SJCRH30 (cell line): Measurements from ENCODE around the gene SLC13A4. TPM values are rescaled to one million over a fixed set of nuclear protein-coding genes. Genes with fewer than 3 reads are reported as not detected.
"Not testable (repeated sequence)": the region's sequence is repeated elsewhere in the genome, so short reads cannot be mapped to it uniquely, and the experiment has no call there.

Source experiments
- DNase-seq, 2 experiments: peaks; one replicate each; pipeline ENCODE4 v3.0.0-alpha.2; 2015 to 2020
- H3K27ac ChIP-seq: fragments of 250-450 bp; sonication (Bioruptor Pico); 2 replicates; pipeline ENCODE4 v1.5.1; 2020; ENCODE audit warnings: mild to moderate bottlenecking, moderate library complexity
- H3K27me3 ChIP-seq: fragments of 250-450 bp; sonication (Bioruptor Pico); 2 replicates; pipeline ENCODE4 v1.5.1; 2020; ENCODE audit warnings: mild to moderate bottlenecking, moderate library complexity
- H3K36me3 ChIP-seq: fragments of 250-450 bp; sonication (Bioruptor Pico); 2 replicates; pipeline ENCODE4 v1.5.1; 2020; ENCODE audit warnings: mild to moderate bottlenecking, moderate library complexity
- H3K4me1 ChIP-seq: fragments of 250-450 bp; sonication (Bioruptor Pico); 2 replicates; pipeline ENCODE4 v1.5.1; 2020; ENCODE audit warnings: mild to moderate bottlenecking, moderate library complexity
- H3K4me3 ChIP-seq: fragments of 250-450 bp; sonication (Bioruptor Pico); 2 replicates; pipeline ENCODE4 v1.5.1; 2020; ENCODE audit warnings: mild to moderate bottlenecking, moderate library complexity
- H3K9me3 ChIP-seq: fragments of 250-450 bp; sonication (Bioruptor Pico); replicated peaks from 2 replicates; pipeline ENCODE4 v1.5.1; 2020; ENCODE audit warnings: mild to moderate bottlenecking, moderate library complexity
- total RNA-seq: library from RNA; depleted of rRNA; stranded (reverse); fragments of >200 nt; shearing (Covaris generic); gene quantifications from 2 replicates; pipeline ENCODE4 v1.2.3, GENCODE V29; 2014

The SLC13A4 gene
- total RNA-seq, 1 experiment from 2014 or later = 0.08 TPM

DNA sequence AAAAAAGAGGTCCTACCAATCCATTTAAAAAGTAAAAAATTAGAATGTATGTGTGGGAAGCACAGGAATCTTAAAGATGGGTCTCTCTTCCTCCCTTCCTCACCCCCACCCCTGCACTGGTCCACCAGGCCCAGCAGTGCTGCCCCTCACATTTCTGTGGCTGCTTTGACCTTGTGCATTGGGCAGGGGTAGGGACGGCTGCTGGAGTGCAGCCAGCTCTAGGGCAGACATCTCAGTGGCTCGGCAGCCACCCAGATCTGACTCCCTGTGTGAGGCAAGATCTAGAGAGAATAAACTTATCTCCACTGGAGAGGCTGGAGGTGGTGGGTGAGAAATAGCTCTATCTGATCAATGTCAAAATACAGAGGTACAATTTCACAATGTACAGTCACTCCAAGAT is 13.9 kb upstream of the SLC13A4 start:
- H3K9me3 ChIP-seq = no peaks in the 10 kb centered on the region
- H3K27me3 ChIP-seq = no peaks in the 10 kb centered on the region; the same call in 1 of the 2 replicates
- H3K4me3 ChIP-seq = no peak overlapping the region
- H3K4me1 ChIP-seq = no peaks in the 10 kb centered on the region
- no peak for DNase-seq
- no peak overlapping the region for H3K27ac ChIP-seq
- H3K36me3 ChIP-seq = no peaks in the 10 kb centered on the region

DNA sequence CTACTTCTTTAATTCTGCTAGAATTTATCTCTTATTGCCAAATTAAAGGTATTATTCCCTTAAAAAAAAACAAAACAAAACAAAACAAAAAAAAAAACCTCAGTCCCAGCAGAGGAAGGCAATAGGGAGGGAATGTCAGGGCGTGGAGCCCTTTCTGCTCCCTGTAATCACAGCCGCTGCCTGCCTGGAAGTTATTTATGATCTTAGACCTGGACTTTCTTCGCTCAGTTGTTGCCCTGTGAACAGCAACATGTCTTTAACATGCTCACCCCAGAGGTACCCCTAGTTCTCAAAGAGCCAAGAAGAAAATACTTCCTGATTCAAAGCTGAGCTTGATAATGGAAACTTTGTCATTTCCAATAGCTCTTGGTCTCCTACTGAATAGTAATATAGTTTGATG is 12.9 kb upstream of the SLC13A4 start:
- Histone ChIP-seq H3K27ac (no peak overlapping the region), H3K4me1 (no peaks in the 10 kb centered on the region), H3K4me3 (no peak overlapping the region), H3K9me3 (no peaks in the 10 kb centered on the region), H3K27me3 (no peaks in the 10 kb centered on the region; the same call in 1 of the 2 replicates), H3K36me3 (no peaks in the 10 kb centered on the region)
- DNase-seq = no peak

DNA sequence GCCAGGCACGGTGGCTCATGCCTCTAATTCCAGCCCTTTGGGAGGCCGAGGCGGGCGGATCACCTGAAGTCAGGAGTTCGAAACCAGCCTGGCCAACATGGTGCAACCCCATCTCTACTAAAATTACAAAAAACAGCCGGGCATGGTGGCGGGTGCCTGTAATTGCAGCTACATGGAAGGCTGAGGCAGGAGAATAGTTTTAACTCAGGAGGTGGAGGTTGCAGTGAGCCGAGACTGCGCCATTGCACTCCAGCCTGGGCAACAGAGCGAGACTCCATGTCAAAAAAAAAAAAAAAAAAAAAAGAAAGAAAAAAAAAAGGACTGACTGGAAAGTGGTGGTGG is 9.3 kb upstream of the SLC13A4 start:
- H3K27ac ChIP-seq, H3K4me3 ChIP-seq, H3K9me3 ChIP-seq, H3K36me3 ChIP-seq, DNase-seq, H3K4me1 ChIP-seq, H3K27me3 ChIP-seq: not testable (repeated sequence)

DNA sequence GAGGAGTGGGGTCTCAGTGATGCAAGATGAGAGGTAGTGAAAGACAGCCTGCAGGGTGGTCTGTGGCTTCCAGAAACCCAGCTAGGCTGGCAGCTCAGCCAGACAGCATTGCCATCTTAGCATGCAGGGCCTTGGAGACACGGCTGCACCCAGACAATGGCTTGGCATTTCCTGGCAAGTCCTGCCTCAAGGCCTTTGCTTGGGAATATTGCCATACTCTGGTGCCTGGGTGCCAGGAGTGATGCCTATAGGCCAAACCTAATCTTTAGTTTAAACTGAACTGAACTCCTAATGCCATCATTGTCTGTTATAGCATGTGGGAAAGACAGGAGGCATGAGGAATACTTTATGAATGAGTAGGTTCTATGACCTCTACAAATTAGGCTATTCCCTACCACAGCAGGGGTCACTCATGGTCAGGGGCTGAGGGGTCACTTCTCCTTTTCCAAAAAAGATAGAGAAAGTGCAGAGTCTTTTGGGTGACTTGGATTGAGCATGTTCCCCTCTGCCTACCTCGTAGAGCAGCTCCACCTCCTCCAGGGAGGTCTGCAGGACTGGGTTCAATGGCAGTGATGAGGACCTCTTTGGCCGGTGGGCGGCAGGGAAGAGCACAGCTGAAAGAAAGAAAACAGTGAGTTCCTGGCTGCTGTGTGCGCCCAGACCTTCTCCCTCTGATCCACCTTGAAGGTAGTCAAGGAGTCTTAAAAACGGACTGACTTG is 8.8 kb upstream of the SLC13A4 start:
- DNase-seq = no peak
- Histone ChIP-seq H3K27me3 (no peaks in the 10 kb centered on the region; the same call in 1 of the 2 replicates), H3K27ac (no peak overlapping the region), H3K36me3 (no peaks in the 10 kb centered on the region), H3K4me3 (no peak overlapping the region), H3K4me1 (no peaks in the 10 kb centered on the region), H3K9me3 (no peaks in the 10 kb centered on the region)

DNA sequence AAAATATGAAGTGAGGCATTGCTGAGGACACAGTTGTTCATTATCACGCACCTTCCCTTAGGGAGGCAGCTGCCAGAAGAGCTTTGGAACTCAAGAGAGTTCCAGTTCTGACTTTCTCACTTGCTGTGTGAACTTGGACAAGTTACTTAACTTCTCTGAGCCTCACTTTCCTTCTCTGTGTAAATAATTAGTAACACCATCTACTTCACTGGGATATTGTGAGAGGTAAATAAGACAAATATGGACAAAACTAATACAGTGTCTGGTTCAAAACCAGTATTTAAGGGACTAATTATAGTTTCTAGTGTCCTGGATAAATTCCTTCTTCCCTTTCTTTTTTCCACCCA is 6.3 kb upstream of the SLC13A4 start:
- Histone ChIP-seq H3K27ac (no peak overlapping the region), H3K4me3 (no peak overlapping the region), H3K9me3 (no peaks in the 10 kb centered on the region), H3K27me3 (no peaks in the 10 kb centered on the region; the same call in 1 of the 2 replicates), H3K36me3 (no peaks in the 10 kb centered on the region), H3K4me1 (peaks cover 3% of the 10 kb centered on the region)
- no peak for DNase-seq

DNA sequence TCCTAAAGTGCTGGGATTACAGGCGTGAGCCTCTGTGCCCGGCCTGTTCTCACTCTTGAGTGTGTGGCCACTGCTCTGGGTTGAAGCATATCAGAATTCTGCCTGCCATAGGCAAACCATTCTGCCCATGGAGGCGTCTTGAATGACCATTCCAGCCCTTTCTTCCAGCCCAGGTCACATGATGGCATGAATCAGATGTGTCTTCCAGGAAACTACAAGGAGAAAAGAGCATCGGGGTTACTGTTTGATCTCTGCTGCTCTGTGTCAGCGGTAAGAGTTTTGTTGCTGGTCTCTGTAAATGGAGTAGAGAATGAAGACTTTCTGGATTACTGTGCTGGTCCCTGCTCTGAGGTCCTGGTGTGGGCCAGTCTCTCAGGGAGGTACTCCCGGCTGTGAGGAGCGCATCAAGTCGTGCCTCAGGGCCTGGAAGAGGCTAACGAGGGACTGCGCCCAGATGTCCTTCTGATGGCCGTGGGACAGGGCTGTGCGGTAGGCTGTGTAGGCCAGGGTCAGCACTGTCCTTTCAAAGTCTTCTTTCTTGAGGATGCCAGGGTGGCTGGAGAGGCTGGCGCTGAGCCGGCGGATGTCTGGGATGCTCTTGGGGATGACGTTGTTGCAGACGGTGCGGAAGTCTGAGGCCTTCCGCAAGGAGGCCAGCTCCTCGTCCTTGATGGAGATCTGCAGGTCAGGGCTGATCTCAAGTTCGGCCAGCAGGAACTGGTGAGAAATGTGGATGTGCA is 5.8 kb upstream of the SLC13A4 start:
- H3K4me3 ChIP-seq = no peak overlapping the region
- no peaks in the 10 kb centered on the region for H3K9me3 ChIP-seq
- H3K36me3 ChIP-seq = no peaks in the 10 kb centered on the region
- no peaks in the 10 kb centered on the region; the same call in 1 of the 2 replicates for H3K27me3 ChIP-seq
- no peak overlapping the region for H3K27ac ChIP-seq
- DNase-seq = no peak
- H3K4me1 ChIP-seq = peaks cover 8% of the 10 kb centered on the region

DNA sequence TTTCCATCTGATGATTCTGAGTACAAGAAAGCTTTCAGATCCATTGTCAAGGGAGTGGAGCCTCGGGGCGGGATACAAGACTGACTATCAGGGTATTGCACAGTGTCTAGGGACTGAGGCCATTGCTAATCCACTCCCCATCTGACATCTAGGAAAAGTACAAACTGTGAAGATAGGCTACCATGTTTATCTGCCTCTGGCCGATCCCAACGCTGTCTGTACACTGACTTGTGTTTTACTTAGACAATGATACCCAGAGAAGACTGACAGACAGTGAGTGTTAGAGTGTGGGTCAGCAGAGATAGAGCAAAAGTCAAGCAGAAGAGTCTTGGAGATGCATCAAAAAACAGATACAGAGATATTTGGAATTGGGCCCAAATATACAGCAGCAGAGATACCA is 3.1 kb upstream of the SLC13A4 start:
- no peaks in the 10 kb centered on the region for H3K27me3 ChIP-seq
- no peak overlapping the region for H3K27ac ChIP-seq
- DNase-seq = no peak
- H3K4me1 ChIP-seq = peaks cover 9% of the 10 kb centered on the region
- H3K9me3 ChIP-seq = no peaks in the 10 kb centered on the region
- no peak overlapping the region for H3K4me3 ChIP-seq
- no peaks in the 10 kb centered on the region for H3K36me3 ChIP-seq

DNA sequence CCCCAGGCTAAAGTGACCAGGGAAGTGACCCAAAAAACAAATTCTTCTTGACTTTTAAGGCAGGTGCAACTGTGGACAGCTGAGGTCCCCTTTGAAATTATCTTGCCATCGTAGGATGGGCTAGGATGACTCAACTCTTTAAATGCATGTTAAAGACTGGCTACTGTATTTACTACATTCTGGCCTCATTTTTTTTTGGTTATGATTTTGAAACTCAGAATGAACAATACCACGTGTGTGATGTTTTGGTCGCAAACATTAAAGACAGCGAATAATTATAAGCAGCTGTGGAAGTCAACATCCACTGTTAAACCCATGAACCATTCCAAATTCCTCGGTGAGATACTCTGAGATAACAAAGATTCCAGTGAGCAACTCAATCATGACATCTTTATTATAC is 1.2 kb upstream of the SLC13A4 start:
- no peak for DNase-seq
- no peaks in the 10 kb centered on the region for H3K9me3 ChIP-seq
- no peaks in the 10 kb centered on the region for H3K36me3 ChIP-seq
- H3K4me1 ChIP-seq = peaks cover 9% of the 10 kb centered on the region
- no peak overlapping the region for H3K4me3 ChIP-seq
- H3K27me3 ChIP-seq = no peaks in the 10 kb centered on the region
- no peak overlapping the region for H3K27ac ChIP-seq

DNA sequence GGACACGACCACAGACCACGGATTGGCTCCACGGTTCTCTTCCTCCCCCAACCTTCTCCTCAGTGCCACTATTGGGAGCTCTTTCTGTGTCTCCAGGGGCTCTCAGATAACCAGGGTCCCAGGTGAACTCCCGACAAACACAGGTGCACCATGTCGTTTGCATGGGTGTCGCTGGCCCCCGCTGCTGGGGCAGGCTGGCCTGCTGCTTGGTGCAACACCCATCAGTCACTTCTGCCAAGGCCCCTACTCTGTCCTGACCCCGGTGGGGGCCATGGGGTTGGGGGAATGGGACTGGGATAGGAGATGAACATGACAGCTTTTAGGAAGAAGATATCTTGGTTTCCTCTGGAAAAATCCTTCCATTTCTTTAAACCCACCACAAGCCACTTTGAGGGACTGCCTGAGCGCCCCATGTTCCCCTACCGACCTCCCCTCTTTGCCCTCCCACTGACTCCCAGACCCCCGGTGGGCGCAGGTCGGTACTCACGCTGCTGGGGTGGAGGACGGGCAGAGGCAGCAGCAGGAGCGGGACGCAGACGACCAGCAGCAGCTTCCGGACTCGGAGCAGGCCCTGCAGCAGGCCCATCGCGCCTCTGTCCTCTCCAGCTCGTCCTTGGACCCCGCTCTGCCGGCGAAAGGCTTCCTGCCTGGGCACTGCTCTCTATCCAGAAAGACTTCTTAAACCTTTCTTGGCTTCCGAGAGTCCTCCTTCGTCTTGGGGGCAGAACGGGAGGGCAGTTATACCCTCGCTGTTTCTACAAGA is 894 bp downstream of the SLC13A4 start:
- H3K27me3 ChIP-seq = no peaks in the 10 kb centered on the region
- peaks cover 9% of the 10 kb centered on the region for H3K4me1 ChIP-seq
- H3K9me3 ChIP-seq = no peaks in the 10 kb centered on the region
- no peaks in the 10 kb centered on the region for H3K36me3 ChIP-seq
- H3K27ac ChIP-seq = no peak overlapping the region
- no peak overlapping the region for H3K4me3 ChIP-seq
- no peak for DNase-seq

DNA sequence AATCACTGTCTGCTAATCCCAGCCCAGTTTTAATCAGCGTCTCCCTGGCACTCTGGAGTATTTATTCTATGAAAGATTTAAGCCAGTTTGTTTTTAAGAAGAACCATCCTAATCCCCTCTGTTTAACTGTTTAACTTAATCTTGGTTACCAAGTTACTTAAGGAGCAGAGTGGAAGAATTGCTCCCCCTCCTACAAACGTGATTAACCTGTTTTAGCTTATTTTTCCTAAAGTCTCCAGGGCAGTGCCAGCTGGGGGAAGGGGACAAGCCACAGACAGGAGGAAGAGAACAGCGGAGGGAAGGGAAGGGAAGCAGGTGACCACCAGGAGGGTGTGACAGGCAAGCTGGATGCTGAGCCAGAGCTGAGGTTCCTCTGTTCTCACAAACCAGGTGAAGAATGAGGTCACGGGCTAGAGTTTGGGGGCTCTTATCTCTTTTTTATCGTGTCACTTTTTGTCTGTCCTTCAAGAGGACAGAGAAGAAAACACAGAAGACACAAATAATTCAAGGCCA is 1.7 kb downstream of the SLC13A4 start:
- Histone ChIP-seq H3K36me3 (no peaks in the 10 kb centered on the region), H3K4me1 (peaks cover 9% of the 10 kb centered on the region), H3K27me3 (no peaks in the 10 kb centered on the region), H3K9me3 (no peaks in the 10 kb centered on the region), H3K4me3 (no peak overlapping the region), H3K27ac (no peak overlapping the region)
- no peak for DNase-seq

DNA sequence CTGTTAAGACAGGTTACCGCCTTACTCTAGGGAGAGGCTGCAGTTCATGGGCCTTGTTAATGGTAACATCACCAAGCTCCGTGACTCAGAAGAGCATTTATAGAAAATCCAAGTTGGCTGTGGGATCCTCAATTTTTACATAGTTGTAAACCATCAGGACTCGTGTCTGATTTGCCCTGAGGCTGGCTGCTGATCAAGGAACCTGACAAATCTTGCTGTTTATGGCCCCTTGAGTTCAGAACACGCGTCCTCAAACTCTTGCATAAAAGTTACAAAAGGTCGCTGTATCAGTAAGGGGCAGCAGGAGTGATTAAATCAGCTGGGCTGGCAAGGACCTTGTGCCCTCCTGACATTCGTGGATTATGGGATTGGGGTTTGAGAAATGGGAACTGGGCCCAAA is 4.6 kb downstream of the SLC13A4 start:
- H3K27ac ChIP-seq = no peak overlapping the region
- no peaks in the 10 kb centered on the region for H3K27me3 ChIP-seq
- no peak for DNase-seq
- no peaks in the 10 kb centered on the region for H3K36me3 ChIP-seq
- H3K4me1 ChIP-seq = peaks cover under 1% of the 10 kb centered on the region
- no peak overlapping the region for H3K4me3 ChIP-seq
- H3K9me3 ChIP-seq = no peaks in the 10 kb centered on the region

DNA sequence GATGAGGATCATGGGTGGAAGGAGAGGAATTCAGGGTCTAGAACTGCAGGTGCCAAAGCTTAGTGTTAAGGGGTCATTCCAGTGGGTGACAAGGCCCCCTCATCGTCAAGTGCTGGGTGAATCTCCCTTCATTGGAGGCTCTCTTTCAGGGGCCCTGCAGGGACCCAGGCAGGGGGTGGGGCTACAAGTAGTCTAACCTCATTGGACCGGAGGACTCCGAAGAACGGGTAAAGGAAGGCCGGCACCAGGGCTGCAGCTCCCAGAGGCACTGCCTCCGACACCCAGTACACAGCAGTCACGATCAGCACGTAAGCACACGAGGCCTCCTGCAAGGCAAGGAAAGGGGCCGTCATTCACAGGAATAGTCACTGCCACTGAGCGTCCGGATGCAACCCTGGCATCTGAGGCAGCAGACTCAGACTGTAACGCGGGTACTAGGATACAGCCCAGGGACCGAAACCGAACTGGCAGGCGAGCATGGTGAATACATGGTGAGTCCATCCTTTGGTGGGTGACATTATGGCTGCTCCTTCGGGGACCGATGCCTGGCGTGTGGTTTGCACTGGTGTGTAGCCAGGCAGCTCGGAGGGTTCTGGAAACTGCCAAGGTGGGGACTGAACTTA is 6.7 kb downstream of the SLC13A4 start:
- Histone ChIP-seq H3K36me3 (no peaks in the 10 kb centered on the region), H3K27ac (no peak overlapping the region), H3K4me1 (peaks cover 18% of the 10 kb centered on the region), H3K9me3 (no peaks in the 10 kb centered on the region), H3K4me3 (no peak overlapping the region), H3K27me3 (no peaks in the 10 kb centered on the region)
- no peak for DNase-seq

DNA sequence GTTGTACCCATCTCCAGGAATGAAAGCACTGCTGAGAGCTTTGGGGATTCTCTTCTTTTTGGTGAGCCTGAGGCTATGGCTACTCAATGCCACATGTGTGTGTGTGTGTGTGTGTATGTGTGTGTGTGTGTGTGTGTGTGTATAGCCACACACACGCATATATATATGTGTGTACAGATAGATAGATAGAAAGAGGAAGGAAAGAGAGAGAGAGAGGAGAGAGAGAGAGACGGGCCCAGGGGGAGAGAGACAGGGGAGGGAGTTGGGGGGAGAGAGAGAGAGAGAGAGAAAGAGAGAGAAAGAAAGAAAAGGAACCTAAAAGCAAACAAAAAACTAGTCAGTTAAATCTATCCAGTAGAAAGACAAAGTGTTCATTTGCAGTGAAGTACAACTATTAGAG is 8.3 kb downstream of the SLC13A4 start:
- Histone ChIP-seq H3K9me3 (no peaks in the 10 kb centered on the region), H3K27me3 (no peaks in the 10 kb centered on the region), H3K4me3 (no peak overlapping the region), H3K36me3 (no peaks in the 10 kb centered on the region), H3K27ac (no peak overlapping the region), H3K4me1 (peaks cover 34% of the 10 kb centered on the region)
- DNase-seq = no peak

DNA sequence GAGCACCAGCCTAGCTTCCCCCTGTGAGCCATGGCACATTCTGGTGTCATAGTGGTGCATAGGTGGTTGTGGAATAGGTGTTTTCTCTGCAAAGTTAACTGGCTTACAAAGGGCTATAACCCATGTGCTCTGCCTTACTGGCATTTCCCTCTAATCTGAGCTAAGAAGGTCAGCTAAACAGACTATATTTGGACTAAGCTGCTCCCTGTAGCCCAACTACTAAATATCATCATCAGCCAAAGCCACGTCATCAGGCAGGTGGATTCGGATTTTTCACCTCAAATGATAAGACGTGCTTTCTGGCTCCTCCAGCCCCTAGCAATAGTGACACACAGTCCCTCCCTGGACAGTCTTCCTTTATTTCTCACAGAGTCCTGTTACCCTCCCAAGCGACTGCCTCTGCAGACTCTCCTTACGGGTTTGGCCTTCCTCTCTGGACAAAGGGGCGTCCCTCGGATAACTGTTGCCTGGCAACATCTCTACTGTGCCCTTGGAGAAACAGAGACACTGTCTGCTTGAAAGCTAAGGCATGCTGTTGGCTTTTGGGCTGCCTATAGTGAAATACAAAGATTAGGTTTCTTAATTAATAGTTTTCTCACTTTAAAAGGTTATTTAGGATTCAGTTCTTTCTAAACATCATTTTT is 9.1 kb downstream of the SLC13A4 start:
- no peak for DNase-seq
- Histone ChIP-seq H3K4me3 (no peak overlapping the region), H3K36me3 (no peaks in the 10 kb centered on the region), H3K27me3 (no peaks in the 10 kb centered on the region), H3K4me1 (peaks cover 42% of the 10 kb centered on the region), H3K27ac (no peak overlapping the region), H3K9me3 (no peaks in the 10 kb centered on the region)
